ENCODE results near the gene SH3BP5.

The SH3BP5 gene

DNA sequence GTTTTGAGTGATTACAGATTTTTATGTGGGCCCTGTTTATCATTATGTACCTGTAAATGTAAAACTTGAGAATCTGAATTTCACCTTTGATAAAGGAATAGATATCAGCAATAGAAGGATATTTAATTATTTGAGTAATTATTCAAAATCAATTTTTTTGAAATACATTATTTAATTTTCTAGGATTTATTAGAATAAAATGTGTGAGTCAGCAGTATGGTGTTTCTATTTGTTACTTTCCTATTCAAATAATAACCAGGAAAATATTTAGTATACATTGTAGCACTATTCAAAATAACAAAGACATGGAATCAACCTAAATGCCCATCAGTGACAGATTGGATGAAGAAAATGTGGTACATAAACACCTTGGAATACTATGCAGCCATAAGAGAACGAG, 104.2 kb downstream of the SH3BP5 start:
- no peak overlapping the region for H3K4me3 ChIP-seq (ENCODE audit: low read depth, low read length)

DNA sequence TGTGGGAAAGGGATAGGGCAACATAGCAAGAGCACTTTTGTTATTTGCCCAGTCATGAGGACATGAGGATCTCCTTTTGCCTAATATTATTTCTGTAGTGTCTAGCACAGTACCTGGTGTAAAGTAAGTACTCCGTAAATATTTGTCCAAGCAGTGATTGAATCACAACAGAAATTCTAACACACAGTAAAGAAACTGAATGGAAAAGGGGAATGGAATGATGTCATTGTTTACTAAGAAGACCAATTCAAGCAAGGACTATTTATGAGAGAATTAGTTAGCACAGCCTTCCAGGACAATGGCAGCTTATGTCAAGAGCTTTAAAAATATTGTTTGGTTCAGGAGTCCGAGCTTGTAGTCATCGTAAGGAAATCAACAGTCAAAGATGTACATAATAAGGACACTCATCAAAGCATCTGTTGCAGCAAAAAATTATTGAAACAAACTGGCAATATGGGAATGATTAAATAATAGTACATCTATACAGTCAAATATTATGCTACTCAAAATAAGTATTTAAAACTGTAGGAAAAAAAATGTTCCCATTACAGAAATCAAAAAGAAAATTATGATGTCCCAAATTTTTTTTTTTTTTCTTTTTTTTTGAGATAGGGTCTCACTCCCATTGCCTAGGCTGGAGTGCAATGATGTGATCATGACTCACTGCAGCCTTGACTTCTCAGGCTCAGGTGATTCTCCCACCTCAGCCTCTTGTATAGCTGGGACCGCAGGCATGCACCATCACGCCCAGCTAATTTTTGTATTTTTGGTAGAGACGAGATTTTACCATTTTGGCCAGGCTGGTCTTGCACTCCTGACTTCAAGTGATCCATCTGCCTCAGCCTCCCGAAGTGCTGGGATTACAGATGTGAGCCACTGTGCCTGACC, 108.5 kb downstream of the SH3BP5 start:
- Histone ChIP-seq H3K27me3 (ENCODE audit: control insufficient read depth, insufficient read depth, low read length) (no peaks in the 10 kb centered on the region), H3K4me1 (ENCODE audit: control insufficient read depth, insufficient read depth, low read length) (no peaks in the 10 kb centered on the region), H3K9ac (ENCODE audit: low read depth, low read length) (no peak overlapping the region), H3K36me3 (ENCODE audit: control insufficient read depth, insufficient read depth, low read length) (peaks cover 56% of the 10 kb centered on the region), H3K27ac (ENCODE audit: low read depth, low read length) (no peak overlapping the region), H3K4me3 (ENCODE audit: low read depth, low read length) (no peak overlapping the region), H3K9me3 (ENCODE audit: control insufficient read depth, insufficient read depth, low read length) (no peaks in the 10 kb centered on the region)

More for the DNA sequence above, 104.2 kb downstream of the SH3BP5 start:
- H3K27ac ChIP-seq (ENCODE audit: low read depth, low read length): no peak overlapping the region
- H3K9me3 ChIP-seq (ENCODE audit: control insufficient read depth, insufficient read depth, low read length): no peaks in the 10 kb centered on the region
- H3K27me3 ChIP-seq (ENCODE audit: control insufficient read depth, insufficient read depth, low read length): no peaks in the 10 kb centered on the region
- H3K4me1 ChIP-seq (ENCODE audit: control insufficient read depth, insufficient read depth, low read length): no peaks in the 10 kb centered on the region
- peaks cover 52% of the 10 kb centered on the region for H3K36me3 ChIP-seq (ENCODE audit: control insufficient read depth, insufficient read depth, low read length)
- no peak overlapping the region for H3K9ac ChIP-seq (ENCODE audit: low read depth, low read length)

DNA sequence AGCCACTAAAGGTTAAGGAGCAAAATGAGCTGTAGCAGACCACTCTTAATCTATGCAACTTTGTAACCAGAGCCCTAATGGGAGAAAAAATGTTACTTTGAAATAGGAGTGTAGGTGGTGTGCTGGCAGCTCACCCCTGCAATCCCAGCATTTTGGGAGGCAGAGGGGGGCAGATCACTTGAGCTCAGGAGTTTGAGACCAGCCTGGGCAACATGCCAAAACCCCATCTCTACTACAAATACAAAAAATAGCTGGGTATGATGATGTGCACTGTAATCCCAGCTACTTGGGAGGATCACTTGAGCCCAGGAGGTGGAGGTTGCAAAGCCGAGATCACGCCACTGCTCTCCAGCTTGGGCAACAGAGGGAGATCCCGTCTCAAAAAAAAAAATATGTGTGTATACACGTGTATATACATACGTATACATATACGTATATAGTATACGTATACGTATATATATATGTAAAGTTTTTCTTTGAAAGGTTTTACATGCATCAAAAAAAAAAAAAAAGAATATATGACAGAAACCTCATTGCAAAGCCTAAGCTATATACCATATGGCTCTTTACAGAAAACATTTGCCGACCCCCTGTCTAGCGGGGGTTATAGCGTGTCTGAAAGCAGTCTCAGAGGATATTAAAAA, 110.7 kb downstream of the SH3BP5 start:
- H3K9me3 ChIP-seq (ENCODE audit: control insufficient read depth, insufficient read depth, low read length): no peaks in the 10 kb centered on the region
- no peak overlapping the region for H3K4me3 ChIP-seq (ENCODE audit: low read depth, low read length)
- no peak overlapping the region for H3K27ac ChIP-seq (ENCODE audit: low read depth, low read length)
- no peaks in the 10 kb centered on the region for H3K4me1 ChIP-seq (ENCODE audit: control insufficient read depth, insufficient read depth, low read length)
- H3K36me3 ChIP-seq (ENCODE audit: control insufficient read depth, insufficient read depth, low read length): peaks cover 69% of the 10 kb centered on the region
- no peaks in the 10 kb centered on the region for H3K27me3 ChIP-seq (ENCODE audit: control insufficient read depth, insufficient read depth, low read length)
- no peak overlapping the region for H3K9ac ChIP-seq (ENCODE audit: low read depth, low read length)

DNA sequence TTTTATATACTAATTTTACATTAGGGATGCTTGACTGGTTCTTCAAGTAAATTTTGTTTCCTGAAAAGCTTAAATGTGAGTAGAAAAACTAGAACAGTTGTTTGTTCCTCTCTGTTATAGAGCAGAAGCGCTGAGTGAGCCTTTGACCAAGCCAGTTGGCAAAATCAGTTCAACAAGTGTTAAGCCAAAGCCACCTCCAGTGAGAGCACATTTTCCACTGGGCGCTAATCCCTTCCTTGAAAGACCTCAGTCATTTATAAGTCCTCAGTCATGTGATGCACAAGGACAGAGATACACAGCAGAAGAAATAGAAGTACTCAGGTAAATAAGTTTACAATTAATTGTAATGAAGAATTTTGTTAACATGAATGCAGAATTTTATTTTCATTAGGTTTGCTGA, 111.7 kb downstream of the SH3BP5 start:
- H3K4me1 ChIP-seq (ENCODE audit: control insufficient read depth, insufficient read depth, low read length): no peaks in the 10 kb centered on the region
- H3K36me3 ChIP-seq (ENCODE audit: control insufficient read depth, insufficient read depth, low read length): peaks cover 71% of the 10 kb centered on the region
- H3K27ac ChIP-seq (ENCODE audit: low read depth, low read length): no peak overlapping the region
- no peaks in the 10 kb centered on the region for H3K9me3 ChIP-seq (ENCODE audit: control insufficient read depth, insufficient read depth, low read length)
- H3K4me3 ChIP-seq (ENCODE audit: low read depth, low read length): no peak overlapping the region
- no peak overlapping the region for H3K9ac ChIP-seq (ENCODE audit: low read depth, low read length)
- no peaks in the 10 kb centered on the region for H3K27me3 ChIP-seq (ENCODE audit: control insufficient read depth, insufficient read depth, low read length)

DNA sequence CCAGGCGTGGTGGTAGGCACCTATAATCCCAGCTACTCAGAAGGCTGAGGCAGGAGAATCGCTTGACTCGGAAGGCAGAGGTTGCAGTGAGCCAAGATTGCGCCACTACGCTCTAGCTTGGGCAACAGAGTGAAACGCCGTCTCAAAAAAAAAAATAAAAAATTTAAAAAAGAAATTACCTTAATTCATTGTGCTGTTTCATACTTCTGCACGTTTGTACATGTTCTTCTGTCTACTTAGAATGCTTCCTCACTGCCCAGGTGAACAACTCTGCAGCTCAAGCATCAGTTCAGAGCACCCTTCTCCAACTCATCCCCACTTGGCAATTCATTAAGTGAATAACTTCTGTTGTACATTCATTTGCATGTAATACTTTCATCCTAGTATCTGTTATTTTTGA, 112.3 kb downstream of the SH3BP5 start:
- H3K4me1 ChIP-seq (ENCODE audit: control insufficient read depth, insufficient read depth, low read length): no peaks in the 10 kb centered on the region
- H3K4me3 ChIP-seq (ENCODE audit: low read depth, low read length): no peak overlapping the region
- H3K27ac ChIP-seq (ENCODE audit: low read depth, low read length): no peak overlapping the region
- H3K27me3 ChIP-seq (ENCODE audit: control insufficient read depth, insufficient read depth, low read length): no peaks in the 10 kb centered on the region
- peaks cover 68% of the 10 kb centered on the region for H3K36me3 ChIP-seq (ENCODE audit: control insufficient read depth, insufficient read depth, low read length)
- H3K9ac ChIP-seq (ENCODE audit: low read depth, low read length): no peak overlapping the region
- no peaks in the 10 kb centered on the region for H3K9me3 ChIP-seq (ENCODE audit: control insufficient read depth, insufficient read depth, low read length)

DNA sequence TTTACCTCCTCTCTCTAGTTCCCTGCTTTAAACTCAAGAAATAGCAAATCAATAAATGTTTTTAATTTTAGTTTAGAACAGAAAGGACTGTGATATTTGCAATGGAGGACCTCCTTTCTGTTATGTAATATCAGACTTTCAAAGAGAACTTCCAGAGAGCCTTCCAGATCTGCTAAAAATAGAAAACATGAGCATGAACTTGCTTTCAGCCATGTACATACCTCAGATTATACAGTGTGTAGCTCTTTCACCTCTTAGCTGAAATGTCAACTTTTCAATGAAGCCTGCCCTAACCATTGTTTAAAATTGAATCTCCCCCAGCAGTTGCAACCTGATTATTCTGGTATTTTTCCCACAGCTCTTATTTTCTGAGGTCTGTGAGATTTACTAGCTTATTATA, 113.7 kb downstream of the SH3BP5 start:
- H3K27me3 ChIP-seq (ENCODE audit: control insufficient read depth, insufficient read depth, low read length): no peaks in the 10 kb centered on the region
- H3K9ac ChIP-seq (ENCODE audit: low read depth, low read length): no peak overlapping the region
- no peak overlapping the region for H3K4me3 ChIP-seq (ENCODE audit: low read depth, low read length)
- no peak overlapping the region for H3K27ac ChIP-seq (ENCODE audit: low read depth, low read length)
- peaks cover 60% of the 10 kb centered on the region for H3K36me3 ChIP-seq (ENCODE audit: control insufficient read depth, insufficient read depth, low read length)
- H3K4me1 ChIP-seq (ENCODE audit: control insufficient read depth, insufficient read depth, low read length): no peaks in the 10 kb centered on the region
- no peaks in the 10 kb centered on the region for H3K9me3 ChIP-seq (ENCODE audit: control insufficient read depth, insufficient read depth, low read length)

DNA sequence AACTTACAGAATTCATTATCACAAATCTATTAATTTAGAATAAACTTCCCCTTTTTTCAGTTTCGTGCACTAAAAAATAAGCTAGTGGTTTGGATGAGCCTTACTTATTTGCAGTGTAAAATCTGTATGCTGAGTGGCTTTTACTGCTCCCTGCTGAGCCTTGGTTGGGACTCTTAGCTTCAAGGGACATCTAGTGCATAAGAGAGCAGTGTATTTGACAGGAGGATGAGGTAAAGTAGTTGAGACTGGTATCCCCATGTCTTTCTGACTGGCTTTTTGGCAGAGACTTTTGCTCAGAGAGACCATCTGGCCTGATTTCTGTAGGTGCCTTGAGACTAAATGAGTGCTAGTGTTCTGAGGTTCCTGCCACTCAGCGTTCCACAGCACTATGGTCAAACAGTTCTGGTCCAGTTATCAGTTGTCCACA, 114.5 kb downstream of the SH3BP5 start:
- Histone ChIP-seq H3K4me1 (ENCODE audit: control insufficient read depth, insufficient read depth, low read length) (no peaks in the 10 kb centered on the region), H3K27me3 (ENCODE audit: control insufficient read depth, insufficient read depth, low read length) (no peaks in the 10 kb centered on the region), H3K4me3 (ENCODE audit: low read depth, low read length) (no peak overlapping the region), H3K36me3 (ENCODE audit: control insufficient read depth, insufficient read depth, low read length) (peaks cover 63% of the 10 kb centered on the region), H3K9ac (ENCODE audit: low read depth, low read length) (no peak overlapping the region), H3K9me3 (ENCODE audit: control insufficient read depth, insufficient read depth, low read length) (no peaks in the 10 kb centered on the region), H3K27ac (ENCODE audit: low read depth, low read length) (no peak overlapping the region)

DNA sequence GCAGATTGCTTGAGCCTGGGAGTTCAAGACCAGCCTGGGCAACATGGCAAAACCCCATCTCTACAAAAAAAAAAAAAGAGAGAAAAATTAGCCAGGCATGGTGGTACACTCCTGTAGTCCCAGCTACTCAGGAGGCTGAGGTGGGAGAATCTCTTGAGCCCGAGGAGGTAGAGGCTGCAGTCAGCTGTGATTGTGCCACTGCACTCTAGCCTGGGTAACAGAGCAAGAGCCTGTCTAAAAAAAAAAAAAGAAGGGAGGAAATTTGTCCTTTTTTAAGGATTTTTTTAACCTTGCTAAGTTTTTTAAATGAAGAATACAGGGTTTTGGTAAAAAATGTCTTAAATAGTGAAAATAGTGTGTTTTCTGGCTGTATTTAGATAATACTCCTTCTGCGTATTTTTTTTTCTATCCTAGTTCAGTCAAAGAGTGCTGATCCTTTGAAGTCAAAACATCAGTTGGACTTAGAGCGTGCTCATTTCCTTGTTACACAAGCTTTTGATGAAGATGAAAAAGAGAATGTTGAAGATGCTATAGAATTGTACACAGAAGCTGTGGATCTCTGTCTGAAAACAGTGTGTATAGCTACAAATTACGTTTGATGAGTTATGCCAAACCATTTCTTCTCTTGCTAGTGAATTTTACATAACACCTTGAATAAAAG, 115.2 kb downstream of the SH3BP5 start:
- Histone ChIP-seq H3K9me3 (ENCODE audit: control insufficient read depth, insufficient read depth, low read length) (no peaks in the 10 kb centered on the region), H3K9ac (ENCODE audit: low read depth, low read length) (no peak overlapping the region), H3K27me3 (ENCODE audit: control insufficient read depth, insufficient read depth, low read length) (no peaks in the 10 kb centered on the region), H3K36me3 (ENCODE audit: control insufficient read depth, insufficient read depth, low read length) (peaks cover 63% of the 10 kb centered on the region), H3K4me3 (ENCODE audit: low read depth, low read length) (no peak overlapping the region), H3K27ac (ENCODE audit: low read depth, low read length) (no peak overlapping the region), H3K4me1 (ENCODE audit: control insufficient read depth, insufficient read depth, low read length) (no peaks in the 10 kb centered on the region)

DNA sequence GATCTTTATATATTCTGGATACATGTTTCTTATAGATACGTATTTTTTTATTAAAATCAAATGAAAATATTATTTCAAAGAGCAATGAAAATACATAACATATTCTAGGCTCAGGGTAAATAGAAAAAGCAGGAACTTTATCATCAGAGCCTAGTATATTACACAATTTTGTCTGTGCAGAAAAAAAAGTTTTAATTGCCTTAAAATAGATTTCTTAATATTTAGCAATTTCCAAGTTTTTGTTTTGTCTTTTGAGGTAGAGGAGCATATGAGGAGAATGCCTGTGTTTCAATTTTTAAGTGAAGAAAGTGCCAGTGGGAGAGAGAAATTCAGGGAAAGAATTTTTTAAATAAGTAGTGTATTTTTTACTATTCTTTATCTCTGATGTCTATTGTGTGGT, 115.9 kb downstream of the SH3BP5 start:
- Histone ChIP-seq H3K4me3 (ENCODE audit: low read depth, low read length) (no peak overlapping the region), H3K4me1 (ENCODE audit: control insufficient read depth, insufficient read depth, low read length) (no peaks in the 10 kb centered on the region), H3K27ac (ENCODE audit: low read depth, low read length) (no peak overlapping the region), H3K36me3 (ENCODE audit: control insufficient read depth, insufficient read depth, low read length) (peaks cover 61% of the 10 kb centered on the region), H3K9me3 (ENCODE audit: control insufficient read depth, insufficient read depth, low read length) (no peaks in the 10 kb centered on the region), H3K27me3 (ENCODE audit: control insufficient read depth, insufficient read depth, low read length) (no peaks in the 10 kb centered on the region), H3K9ac (ENCODE audit: low read depth, low read length) (no peak overlapping the region)

DNA sequence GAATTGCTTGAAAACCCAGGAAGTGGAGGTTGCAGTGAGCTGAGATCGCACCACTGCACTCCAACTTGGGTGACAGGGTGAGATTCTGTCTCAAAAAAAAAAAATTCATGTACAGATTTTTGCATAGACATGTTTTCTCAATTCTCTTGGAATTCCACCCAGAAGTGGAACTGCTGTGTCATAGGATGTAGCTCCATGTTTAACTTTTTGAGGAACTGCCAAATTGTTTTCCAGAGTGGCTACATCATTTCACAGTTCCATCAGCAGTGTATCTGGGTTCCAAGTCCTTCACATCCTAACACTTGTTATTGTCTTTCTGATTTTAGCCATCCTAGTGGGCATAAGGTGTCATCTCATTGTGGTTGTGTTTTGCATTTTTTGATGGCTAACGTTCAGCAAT, 116.4 kb downstream of the SH3BP5 start:
- Histone ChIP-seq H3K9me3 (ENCODE audit: control insufficient read depth, insufficient read depth, low read length) (no peaks in the 10 kb centered on the region), H3K9ac (ENCODE audit: low read depth, low read length) (no peak overlapping the region), H3K27ac (ENCODE audit: low read depth, low read length) (no peak overlapping the region), H3K27me3 (ENCODE audit: control insufficient read depth, insufficient read depth, low read length) (no peaks in the 10 kb centered on the region), H3K4me3 (ENCODE audit: low read depth, low read length) (no peak overlapping the region), H3K36me3 (ENCODE audit: control insufficient read depth, insufficient read depth, low read length) (peaks cover 61% of the 10 kb centered on the region), H3K4me1 (ENCODE audit: control insufficient read depth, insufficient read depth, low read length) (no peaks in the 10 kb centered on the region)

DNA sequence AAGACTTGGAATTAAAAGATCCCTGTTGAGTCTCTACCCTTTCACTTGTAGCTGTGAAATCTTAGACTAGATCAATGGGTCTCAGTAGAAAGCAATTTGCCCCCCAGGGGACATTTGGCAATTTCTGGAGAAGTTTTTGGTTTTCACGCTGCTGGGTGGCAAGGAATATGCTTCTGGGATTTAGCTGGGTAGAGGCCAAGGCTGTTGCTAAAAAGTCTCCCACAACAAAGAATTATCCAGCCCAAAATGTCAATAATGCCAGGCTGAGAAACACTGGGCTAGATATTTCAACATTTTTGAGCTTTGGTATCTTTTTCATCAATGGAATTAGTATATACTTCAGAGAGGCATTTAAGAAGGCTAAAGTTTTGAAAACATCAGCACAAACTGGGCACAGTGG, 117.6 kb downstream of the SH3BP5 start:
- no peaks in the 10 kb centered on the region for H3K9me3 ChIP-seq (ENCODE audit: control insufficient read depth, insufficient read depth, low read length)
- no peaks in the 10 kb centered on the region for H3K4me1 ChIP-seq (ENCODE audit: control insufficient read depth, insufficient read depth, low read length)
- H3K9ac ChIP-seq (ENCODE audit: low read depth, low read length): no peak overlapping the region
- no peaks in the 10 kb centered on the region for H3K27me3 ChIP-seq (ENCODE audit: control insufficient read depth, insufficient read depth, low read length)
- peaks cover 52% of the 10 kb centered on the region for H3K36me3 ChIP-seq (ENCODE audit: control insufficient read depth, insufficient read depth, low read length)
- H3K27ac ChIP-seq (ENCODE audit: low read depth, low read length): no peak overlapping the region
- no peak overlapping the region for H3K4me3 ChIP-seq (ENCODE audit: low read depth, low read length)

Data from HUES48 (cell line).